Breast epithelium (tissue), 4 donors: ENCODE results near the gene CCDC91. TPM values are rescaled to one million over a fixed set of nuclear protein-coding genes. Genes with fewer than 3 reads are reported as not detected.

Source experiments
- DNase-seq, 2 donors: peaks; one replicate each; pipeline ENCODE4 v3.0.0-alpha.2; 2019; ENCODE audit warnings: low spot score in 2 of 2
- H3K27ac ChIP-seq, 2 donors: fragments of 200-600 bp; sonication (generic) in 1 of 2; one replicate each; pipeline ENCODE4 v1.5.1; 2016 to 2019; ENCODE audit warnings: mild to moderate bottlenecking in 1 of 2
- H3K27me3 ChIP-seq, 2 donors: fragments of 200-600 bp; sonication (generic) in 1 of 2; one replicate each; pipeline versions ENCODE4 v1.5.1 to v1.6.0; 2017 to 2019; ENCODE audit warnings: control low read depth in 1 of 2, mild to moderate bottlenecking in 1 of 2
- H3K36me3 ChIP-seq: fragments of 200-600 bp; one replicate; pipeline ENCODE4 v1.5.1; 2019
- H3K4me1 ChIP-seq, 2 donors: fragments of 200-600 bp; sonication (generic); one replicate each; pipeline ENCODE4 v1.5.1; 2016 to 2019; ENCODE audit warnings: control low read depth in 1 of 2
- H3K4me3 ChIP-seq, 3 donors: fragments of 200-600 bp; sonication (generic); 1 replicate in 2 of 3; 2 replicates in 1 of 3; pipeline ENCODE4 v1.5.1; 2016 to 2019; ENCODE audit warnings: mild to moderate bottlenecking in 3 of 3, moderate library complexity in 2 of 3
- H3K9me3 ChIP-seq, 2 donors: fragments of 200-600 bp; sonication (generic) in 1 of 2; one replicate each; pipeline ENCODE4 v1.5.1; 2016 to 2019; ENCODE audit warnings: control low read depth in 1 of 2
- POLR2A ChIP-seq: fragments of 450-650 bp; IDR thresholded peaks from one replicate; pipeline ENCODE4 v1.6.1; 2016; ENCODE audit warnings: antibody characterized with exemption, mild to moderate bottlenecking, moderate library complexity
- POLR2AphosphoS5 ChIP-seq, 3 donors: sonication (generic); formaldehyde crosslinking; IDR thresholded peaks; one replicate each; pipeline ENCODE4 v1.6.1; 2017; ENCODE audit warnings: antibody characterized with exemption in 3 of 3
- intact Hi-C: fragments of 100-400 bp; cut with DNase I; formaldehyde crosslinking; loops from one replicate; pipeline ENCODE4 v1.15.1; 2023; ENCODE audit warnings: low total_unique reads
- total RNA-seq, 3 donors: library from RNA; depleted of rRNA; stranded (reverse); fragments of >200 nt; gene quantifications; one replicate each; pipeline ENCODE4 v1.1.0, GENCODE V29; 2016
- TF ChIP-seq, protein P1 (sequence below), 3 donors: fragments of 450-650 bp; IDR thresholded peaks; one replicate each; pipeline ENCODE4 v1.5.1; 2016 to 2017; ENCODE audit warnings: antibody characterized with exemption in 3 of 3, mild to moderate bottlenecking in 3 of 3, moderate library complexity in 3 of 3

CCDC91 gene
- total RNA-seq, 3 donors from 2014 or later = 45.9 to 68.9 (median 48.8) TPM

DNA sequence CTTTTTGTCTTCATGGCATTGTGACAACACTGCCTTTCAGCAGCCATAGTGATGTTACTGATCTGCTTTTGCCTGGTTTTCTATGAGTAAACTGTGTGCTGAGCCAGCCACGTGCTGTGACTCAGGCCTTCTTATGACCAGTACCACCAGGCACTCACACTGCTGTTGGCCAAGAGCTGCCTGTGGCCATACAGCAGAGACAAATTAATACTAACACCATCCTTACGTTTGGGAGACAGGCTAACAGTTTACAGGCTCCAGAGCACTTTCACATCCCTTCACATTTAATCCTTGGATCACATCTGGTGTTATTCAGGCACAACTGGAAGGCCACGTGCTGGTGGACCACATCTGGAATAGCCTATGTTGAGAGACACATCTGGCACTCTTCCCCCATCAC lies 377.9 kb downstream of the CCDC91 start:
- TF ChIP-seq POLR2AphosphoS5 (IDR thresholded peaks at IDR 0.05) (no peak), POLR2A (no peak)
- TF ChIP-seq, protein P1, sequence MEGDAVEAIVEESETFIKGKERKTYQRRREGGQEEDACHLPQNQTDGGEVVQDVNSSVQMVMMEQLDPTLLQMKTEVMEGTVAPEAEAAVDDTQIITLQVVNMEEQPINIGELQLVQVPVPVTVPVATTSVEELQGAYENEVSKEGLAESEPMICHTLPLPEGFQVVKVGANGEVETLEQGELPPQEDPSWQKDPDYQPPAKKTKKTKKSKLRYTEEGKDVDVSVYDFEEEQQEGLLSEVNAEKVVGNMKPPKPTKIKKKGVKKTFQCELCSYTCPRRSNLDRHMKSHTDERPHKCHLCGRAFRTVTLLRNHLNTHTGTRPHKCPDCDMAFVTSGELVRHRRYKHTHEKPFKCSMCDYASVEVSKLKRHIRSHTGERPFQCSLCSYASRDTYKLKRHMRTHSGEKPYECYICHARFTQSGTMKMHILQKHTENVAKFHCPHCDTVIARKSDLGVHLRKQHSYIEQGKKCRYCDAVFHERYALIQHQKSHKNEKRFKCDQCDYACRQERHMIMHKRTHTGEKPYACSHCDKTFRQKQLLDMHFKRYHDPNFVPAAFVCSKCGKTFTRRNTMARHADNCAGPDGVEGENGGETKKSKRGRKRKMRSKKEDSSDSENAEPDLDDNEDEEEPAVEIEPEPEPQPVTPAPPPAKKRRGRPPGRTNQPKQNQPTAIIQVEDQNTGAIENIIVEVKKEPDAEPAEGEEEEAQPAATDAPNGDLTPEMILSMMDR (IDR thresholded peaks at IDR 0.05) = no peak
- H3K27me3 ChIP-seq = no peaks in the 10 kb centered on the region
- peak overlapping the region; percentile 58 to 75 for H3K27ac ChIP-seq
- DNase-seq = no peak
- no peak overlapping the region for H3K4me3 ChIP-seq
- no peaks in the 10 kb centered on the region for H3K36me3 ChIP-seq
- H3K4me1 ChIP-seq = no peaks in the 10 kb centered on the region
- no peaks in the 10 kb centered on the region for H3K9me3 ChIP-seq
- intact Hi-C loops = no loop called here

DNA sequence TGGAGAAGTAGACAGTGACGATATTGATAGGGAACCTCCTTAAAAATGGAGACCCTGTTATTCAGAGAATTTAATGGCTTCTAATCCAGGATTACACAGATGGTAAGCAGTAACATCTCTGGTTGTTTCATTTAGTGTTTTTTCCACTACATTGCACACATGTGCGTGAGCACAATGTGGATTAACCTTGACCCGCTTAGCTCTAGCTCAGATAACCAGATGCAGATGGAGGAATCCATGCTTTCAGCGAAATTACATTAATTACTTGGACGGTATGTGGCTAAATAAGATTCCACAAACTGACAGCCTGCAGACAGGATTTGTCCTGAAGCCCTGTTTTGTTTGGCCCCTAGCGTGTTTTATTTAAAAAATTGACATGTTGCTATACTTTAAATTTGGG lies 378.4 kb downstream of the CCDC91 start:
- no peak overlapping the region for H3K4me3 ChIP-seq
- no peak for DNase-seq
- no peaks in the 10 kb centered on the region for H3K4me1 ChIP-seq
- no peaks in the 10 kb centered on the region for H3K27me3 ChIP-seq
- TF ChIP-seq POLR2A = no peak
- TF ChIP-seq POLR2AphosphoS5 (IDR thresholded peaks at IDR 0.05) = no peak
- TF ChIP-seq, protein P1 (IDR thresholded peaks at IDR 0.05) = no peak
- intact Hi-C loops = no loop called here
- H3K9me3 ChIP-seq = no peaks in the 10 kb centered on the region
- H3K36me3 ChIP-seq = no peaks in the 10 kb centered on the region
- H3K27ac ChIP-seq = peak overlapping the region; percentile 58 to 75

DNA sequence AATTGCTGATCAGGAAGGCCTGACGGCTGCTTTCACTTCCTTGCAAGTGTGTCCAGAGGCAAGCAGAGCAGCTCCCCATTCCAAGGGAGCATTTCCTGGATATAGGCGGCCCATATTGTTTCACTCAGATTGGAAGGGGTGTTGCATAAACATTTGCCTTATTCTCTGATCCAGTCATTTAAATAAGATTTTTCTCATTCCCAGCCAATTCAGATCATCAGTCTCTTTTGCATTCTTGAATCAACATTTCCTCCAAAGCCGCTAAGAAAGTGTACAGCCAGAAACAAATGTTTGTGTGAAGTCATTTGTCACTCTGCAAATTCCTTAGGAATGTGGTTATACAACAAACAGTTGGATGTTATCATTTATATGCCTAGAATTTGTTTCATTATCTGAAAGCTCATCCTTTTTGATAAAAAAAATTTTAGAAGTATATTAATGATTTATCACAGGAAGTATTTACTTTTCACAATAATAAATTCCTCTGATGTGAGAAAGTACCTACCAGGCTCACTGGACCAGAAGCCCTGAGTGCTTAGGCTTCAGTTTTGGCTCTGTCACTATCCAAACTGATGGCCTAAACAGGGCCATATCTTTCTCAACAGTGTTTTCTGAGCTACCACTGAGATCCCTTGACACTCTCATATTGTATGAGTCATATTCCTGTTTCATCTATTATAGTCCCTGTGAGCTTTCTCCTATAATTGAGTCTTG lies 379.6 kb downstream of the CCDC91 start:
- no peak for DNase-seq

DNA sequence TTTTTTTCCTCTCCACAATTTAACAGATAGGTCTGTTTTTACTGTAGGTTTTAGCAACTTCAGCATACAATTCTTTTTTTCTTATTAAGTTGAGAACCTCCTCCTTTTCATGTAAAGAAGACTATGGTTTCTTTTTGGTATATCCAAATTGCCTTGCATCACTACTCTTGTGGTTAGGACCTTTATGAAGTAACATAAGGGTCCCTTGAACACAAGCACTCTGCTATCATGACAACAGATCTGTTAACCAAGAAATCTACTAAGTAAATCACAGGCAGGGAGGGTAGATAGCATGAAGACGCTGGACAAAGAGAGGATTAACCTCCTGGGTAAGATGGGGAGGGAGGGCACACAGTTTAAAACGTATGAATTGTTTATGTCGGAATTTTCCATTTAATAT lies 380.6 kb downstream of the CCDC91 start:
- no peaks in the 10 kb centered on the region for H3K36me3 ChIP-seq
- no peaks in the 10 kb centered on the region for H3K27me3 ChIP-seq
- H3K4me3 ChIP-seq = no peak overlapping the region
- TF ChIP-seq POLR2AphosphoS5 (IDR thresholded peaks at IDR 0.05) (no peak), POLR2A (no peak)
- TF ChIP-seq, protein P1 (IDR thresholded peaks at IDR 0.05) = no peak
- no peak overlapping the region for H3K27ac ChIP-seq
- H3K9me3 ChIP-seq = no peaks in the 10 kb centered on the region
- intact Hi-C loops = no loop called here
- no peak for DNase-seq
- H3K4me1 ChIP-seq = no peaks in the 10 kb centered on the region

More for the DNA sequence above, 379.6 kb downstream of the CCDC91 start:
- Histone ChIP-seq H3K4me1 (no peaks in the 10 kb centered on the region), H3K27me3 (no peaks in the 10 kb centered on the region), H3K36me3 (no peaks in the 10 kb centered on the region), H3K4me3 (no peak overlapping the region), H3K27ac (peak overlapping the region; percentile 50 to 65), H3K9me3 (no peaks in the 10 kb centered on the region)
- TF ChIP-seq POLR2A = no peak
- TF ChIP-seq POLR2AphosphoS5 (IDR thresholded peaks at IDR 0.05) = no peak
- TF ChIP-seq, protein P1 (IDR thresholded peaks at IDR 0.05) = no peak
- intact Hi-C loops = no loop called here

DNA sequence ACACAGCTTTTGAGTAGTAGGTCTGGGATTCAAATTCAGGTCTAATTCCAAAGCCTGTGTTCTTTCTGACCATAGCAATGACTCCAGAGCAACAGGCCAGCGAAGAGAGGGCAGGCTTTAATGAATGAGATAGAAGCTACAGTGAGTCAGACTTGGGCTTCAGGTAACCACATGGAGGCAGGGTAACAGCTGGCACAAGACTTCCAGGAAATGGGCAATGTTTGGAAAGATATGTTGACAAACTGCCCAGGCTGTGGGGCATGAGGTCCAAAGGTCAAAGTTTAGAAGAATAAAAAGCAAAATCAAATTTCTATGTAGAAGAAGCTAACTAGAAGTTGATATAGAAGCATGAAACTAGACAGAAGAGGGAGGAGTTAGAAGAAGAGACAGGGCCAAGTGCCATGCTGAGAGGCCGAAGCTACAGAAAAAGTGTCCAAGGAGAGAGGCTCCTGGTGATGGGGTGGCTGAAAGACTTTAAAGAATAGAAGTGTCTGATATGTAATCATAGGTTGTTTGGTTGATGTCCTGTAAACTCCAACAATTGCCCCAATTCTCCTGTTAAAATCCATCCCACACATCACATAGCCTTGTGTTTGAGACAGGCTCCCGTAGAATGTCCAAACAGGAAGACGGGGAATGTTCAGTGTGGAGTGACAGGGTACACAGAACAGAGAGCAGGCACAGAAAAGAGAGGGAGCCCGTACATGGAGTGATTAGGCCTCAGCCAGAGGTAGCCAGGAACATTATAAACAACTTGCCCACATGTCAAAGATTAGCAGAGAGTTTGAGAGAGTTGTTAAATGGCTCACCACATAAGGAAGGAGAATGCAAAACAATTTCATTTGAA lies 384.7 kb downstream of the CCDC91 start:
- Histone ChIP-seq H3K27me3 (no peaks in the 10 kb centered on the region), H3K4me3 (no peak overlapping the region), H3K36me3 (no peaks in the 10 kb centered on the region), H3K27ac (no peak overlapping the region), H3K4me1 (no peaks in the 10 kb centered on the region), H3K9me3 (no peaks in the 10 kb centered on the region)
- intact Hi-C loops = no loop called here
- DNase-seq = no peak
- TF ChIP-seq, protein P1 (IDR thresholded peaks at IDR 0.05) = no peak
- TF ChIP-seq POLR2AphosphoS5 (IDR thresholded peaks at IDR 0.05) (no peak), POLR2A (no peak)
